B cell (primary cell): ENCODE measurements around the gene AAMP. TPM values are rescaled to one million over a fixed set of nuclear protein-coding genes. Genes with fewer than 3 reads are reported as not detected.

Source experiments
- ATAC-seq: fragments of 200-7000 bp; cut with Tn5 transposase; one replicate; pipeline ENCODE4 v1.10.0; 2021; ENCODE audit warnings: low read depth, mild to moderate bottlenecking, moderate number of reproducible peaks, moderate library complexity
- CTCF ChIA-PET: fragments of 350-600 bp; sonication (Branson Sonifier 250); formaldehyde crosslinking; loops from one replicate; lab custom pipeline; 2021; ENCODE audit warnings: antibody characterized with exemption, inconsistent platforms; lab: Charles Lee
- POLR2A ChIA-PET: fragments of 350-600 bp; sonication (Branson Sonifier 250); formaldehyde crosslinking; loops from one replicate; lab custom pipeline; 2021; ENCODE audit warnings: antibody characterized with exemption; lab: Charles Lee
- DNase-seq: peaks from one replicate; pipeline ENCODE4 v3.0.0; 2013
- H2AFZ ChIP-seq: 2 replicates; pipeline ENCODE4 v1.6.1; 2012; ENCODE audit warnings: mild to moderate bottlenecking, low read depth, low read length; ENCODE audit not compliant: insufficient read depth, poor library complexity, severe bottlenecking
- H3K27ac ChIP-seq, 2 donors: 1 replicate in 1 of 2; 2 replicates in 1 of 2; pipeline ENCODE4 v1.5.1; 2012 to 2013; ENCODE audit warnings: low read length in 2 of 2, mild to moderate bottlenecking in 2 of 2, moderate library complexity in 1 of 2
- H3K27me3 ChIP-seq, 4 experiments: fragments of 200-600 bp in 1 of 4; sonication (generic) in 1 of 4; replicated peaks in 1 of 4; 1 replicate in 2 of 4; 2 replicates in 2 of 4; pipeline versions ENCODE4 v1.6.1 to v1.7.0; 2013 to 2016; ENCODE audit warnings: low read length in 3 of 4, mild to moderate bottlenecking in 2 of 4, mixed read lengths in 1 of 4, moderate library complexity in 1 of 4; ENCODE audit not compliant: insufficient read depth in 4 of 4, control insufficient read depth in 3 of 4; ENCODE audit errors: control extremely low read depth in 1 of 4
- H3K36me3 ChIP-seq, 2 experiments: replicated peaks in 1 of 2; 1 replicate in 1 of 2; 2 replicates in 1 of 2; pipeline versions ENCODE4 v1.6.1 to v1.7.1; 2013; ENCODE audit warnings: low read length in 1 of 2; ENCODE audit not compliant: insufficient read depth in 2 of 2, control insufficient read depth in 1 of 2; ENCODE audit errors: control extremely low read depth in 1 of 2, extremely low read depth in 1 of 2
- H3K4me1 ChIP-seq, 2 donors: fragments of 200-600 bp in 1 of 2; sonication (generic) in 1 of 2; 1 replicate in 1 of 2; 2 replicates in 1 of 2; pipeline versions ENCODE4 v1.5.1 to v1.6.1; 2013 to 2017; ENCODE audit warnings: low read length in 2 of 2; ENCODE audit not compliant: control insufficient read depth in 2 of 2, insufficient read depth in 2 of 2
- H3K4me2 ChIP-seq: replicated peaks from 2 replicates; pipeline ENCODE3; 2012; ENCODE audit warnings: mild to moderate bottlenecking, low read depth, low read length; ENCODE audit not compliant: poor library complexity, severe bottlenecking
- H3K4me3 ChIP-seq, 5 experiments: fragments of 200-600 bp in 1 of 5; sonication (generic) in 1 of 5; 1 replicate in 3 of 5; 2 replicates in 2 of 5; pipeline versions ENCODE4 v1.5.1 to v1.7.0; 2011 to 2016; ENCODE audit warnings: low read length in 4 of 5, mild to moderate bottlenecking in 4 of 5, low read depth in 2 of 5, control low read depth in 1 of 5, moderate library complexity in 1 of 5; ENCODE audit not compliant: insufficient read depth in 1 of 5; ENCODE audit errors: control extremely low read depth in 1 of 5, extremely low read depth in 1 of 5
- H3K79me2 ChIP-seq: fragments of 200-600 bp; sonication (generic); one replicate; pipeline ENCODE4 v1.6.0; 2016; ENCODE audit warnings: low read length; ENCODE audit not compliant: control insufficient read depth, insufficient read depth
- H3K9ac ChIP-seq: fragments of 200-600 bp; sonication (generic); 2 replicates; pipeline ENCODE4 v1.6.1; 2017; ENCODE audit warnings: mild to moderate bottlenecking, low read length, moderate library complexity
- H3K9me3 ChIP-seq, 3 donors: one replicate each; pipeline versions ENCODE4 v1.6.1 to v1.7.1; 2013; ENCODE audit warnings: low read length in 2 of 3; ENCODE audit not compliant: control insufficient read depth in 2 of 3, insufficient read depth in 1 of 3; ENCODE audit errors: control extremely low read depth in 1 of 3
- H4K20me1 ChIP-seq: 2 replicates; pipeline ENCODE4 v1.6.0; 2012; ENCODE audit warnings: mild to moderate bottlenecking, low read length; ENCODE audit not compliant: insufficient read depth, control insufficient read depth, poor library complexity, severe bottlenecking
- H3K27ac Mint-ChIP-seq: one replicate; pipeline ENCODE4 v1.8.0; 2021; ENCODE audit warnings: mixed read lengths
- H3K27me3 Mint-ChIP-seq: one replicate; pipeline ENCODE4 v1.8.0; 2021; ENCODE audit warnings: mixed read lengths
- H3K4me1 Mint-ChIP-seq: one replicate; pipeline ENCODE4 v1.8.0; 2021; ENCODE audit warnings: mixed read lengths
- H3K4me3 Mint-ChIP-seq: one replicate; pipeline ENCODE4 v1.8.0; 2021; ENCODE audit warnings: mixed read lengths
- H3K9me3 Mint-ChIP-seq: one replicate; pipeline ENCODE4 v1.8.0; 2022; ENCODE audit warnings: mixed read lengths; ENCODE audit not compliant: insufficient read depth
- CTCF ChIP-seq: fragments of 200-600 bp; IDR thresholded peaks from one replicate; pipeline ENCODE4 v1.8.0; 2022; ENCODE audit warnings: antibody characterized with exemption, mild to moderate bottlenecking
- EZH2 ChIP-seq: IDR thresholded peaks from 2 replicates; pipeline ENCODE4 v1.6.1; 2012; ENCODE audit warnings: borderline replicate concordance, low read depth, mild to moderate bottlenecking, moderate library complexity, low read length; ENCODE audit not compliant: insufficient read depth, poor library complexity, severe bottlenecking
- WGBS: methylation state at CpG from one replicate; pipeline ENCODE4 v1.1.5; 2013; ENCODE audit warnings: missing lambda C conversion rate; ENCODE audit not compliant: insufficient coverage; 5-methylcytosine and 5-hydroxymethylcytosine counted together
- intact Hi-C: fragments of 100-400 bp; cut with micrococcal nuclease; formaldehyde crosslinking; loops from one replicate; pipeline ENCODE4 v1.10.0; 2022
- polyA plus RNA-seq: library from polyadenylated mRNA; depleted of rRNA; stranded (reverse); fragments of >200 nt; gene quantifications from 2 replicates; pipeline ENCODE4 v1.2.3, GENCODE V29; 2012
- total RNA-seq, 2 donors: library from RNA; stranded (reverse); fragments of 120-200 nt in 1 of 2; gene quantifications; 1 replicate in 1 of 2; 2 replicates in 1 of 2; pipeline versions ENCODE4 v1.2.3 to v1.2.4, GENCODE V29; 2013 to 2022

The AAMP gene
- total and polyA plus RNA-seq, 2 donors (not counting 1 experiment from before 2014, with no cell fraction given): 56.4 to 65.7 TPM

DNA sequence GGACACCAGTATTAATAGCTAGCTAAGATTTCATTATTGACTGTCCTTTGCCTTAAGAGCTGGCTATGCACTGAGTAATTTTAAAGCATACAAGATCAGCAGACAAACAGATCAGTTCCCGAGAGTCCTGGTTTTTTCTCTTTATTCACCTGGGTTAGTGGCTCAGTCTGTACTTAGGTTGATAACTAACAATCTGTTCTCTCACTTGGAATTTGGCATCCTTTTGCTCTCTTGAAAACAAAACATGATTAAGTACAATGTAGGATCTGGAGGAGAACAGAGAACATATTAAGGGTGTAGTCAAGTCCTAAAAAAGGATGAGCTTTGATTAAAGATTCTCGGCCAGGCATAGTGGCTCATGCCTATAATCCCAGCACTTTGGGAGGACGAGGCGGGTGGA, 36.4 kb downstream of the AAMP start:
- POLR2A ChIA-PET: no interaction called here
- no peak overlapping the region for H3K4me2 ChIP-seq
- intact Hi-C loops: no loop called here
- Mint-ChIP-seq H3K9me3 (no peaks in the 10 kb centered on the region), H3K4me3 (no peak overlapping the region), H3K27me3 (no peaks in the 10 kb centered on the region), H3K4me1 (peaks cover 26% of the 10 kb centered on the region), H3K27ac (peak overlapping the region; percentile 26)
- ATAC-seq (no peak), DNase-seq (no peak)
- no peak overlapping the region for H2AFZ ChIP-seq
- H3K27me3 ChIP-seq: no peaks in the 10 kb centered on the region
- H3K79me2 ChIP-seq: peaks cover 64% of the 10 kb centered on the region
- H3K36me3 ChIP-seq: peaks cover 8 to 94% of the 10 kb centered on the region in 2 experiments
- H3K27ac ChIP-seq: no peak overlapping the region
- CTCF ChIA-PET: interaction anchor here (2.0 kb wide), 1 partner anchor 24 kb away, joined by 8 read pairs; no protein-coding TSS in a partner anchor
- H3K9me3 ChIP-seq: no peaks in the 10 kb centered on the region
- no peak overlapping the region for H3K4me3 ChIP-seq
- WGBS: 91% methylated on average over 4 of the region's 4 CpGs
- peaks cover 25% of the 10 kb centered on the region in 2 donors for H3K4me1 ChIP-seq
- peaks cover 62% of the 10 kb centered on the region for H4K20me1 ChIP-seq
- no peak for TF ChIP-seq EZH2
- TF ChIP-seq CTCF: no peak
- no peak overlapping the region for H3K9ac ChIP-seq

GRCh38 chr2:218230882-218231281, 39.1 kb downstream of the AAMP start:
- peak overlapping the region; percentile 78 for H3K27ac Mint-ChIP-seq
- POLR2A ChIA-PET: interaction anchor here (1.2 kb wide), 1 partner anchor 9 kb away, joined by 5 read pairs; no protein-coding TSS in a partner anchor
- peaks cover 83% of the 10 kb centered on the region for H4K20me1 ChIP-seq
- no peak overlapping the region for H3K9ac ChIP-seq
- CTCF ChIA-PET: interaction anchor here (0.7 to 2.4 kb wide), 5 partner anchors 9 to 63 kb away, joined by 3 to 16 read pairs (median 5); partner anchors contain the start of gene TMBIM1
- peak overlapping the region; percentile 13 for H3K4me2 ChIP-seq
- no peak overlapping the region for H2AFZ ChIP-seq
- no peaks in the 10 kb centered on the region for H3K27me3 Mint-ChIP-seq
- peaks cover 4 to 86% of the 10 kb centered on the region in 2 experiments for H3K36me3 ChIP-seq
- TF ChIP-seq CTCF (peak; percentile 42), EZH2 (no peak)
- H3K27me3 ChIP-seq: no peaks in the 10 kb centered on the region
- peaks cover 39% of the 10 kb centered on the region for H3K4me1 Mint-ChIP-seq
- H3K79me2 ChIP-seq: peaks cover 77% of the 10 kb centered on the region
- no peaks in the 10 kb centered on the region for H3K9me3 ChIP-seq
- peak; percentile 44 for DNase-seq
- H3K4me3 ChIP-seq: no peak overlapping the region
- WGBS: no CpG with 5 or more reads among the region's 1 CpG
- H3K4me1 ChIP-seq: peaks cover 31 to 36% of the 10 kb centered on the region in 2 donors
- no peaks in the 10 kb centered on the region for H3K9me3 Mint-ChIP-seq
- intact Hi-C loops: no loop called here
- peak overlapping the region; percentile 29 for H3K4me3 Mint-ChIP-seq
- ATAC-seq: no peak
- H3K27ac ChIP-seq: peak overlapping the region in 1 of 2 donors; percentile 60
